Right atrium auricular region (tissue), 2 donors: ENCODE results near the gene PIGT. TPM values are rescaled to one million over a fixed set of nuclear protein-coding genes. Genes with fewer than 3 reads are reported as not detected.
"Not testable (repeated sequence)": the region's sequence is repeated elsewhere in the genome, so short reads cannot be mapped to it uniquely, and the experiment has no call there.

Experiments used
- DNase-seq: peaks from one replicate; pipeline ENCODE4 v3.0.0-alpha.2; 2019; ENCODE audit warnings: low spot score
- H3K27ac ChIP-seq, 2 donors: fragments of 200-600 bp; sonication (generic); 1 replicate in 1 of 2; 2 replicates in 1 of 2; pipeline ENCODE4 v1.5.1; 2016 to 2019
- H3K27me3 ChIP-seq, 2 donors: fragments of 200-600 bp; sonication (generic); one replicate each; pipeline versions ENCODE4 v1.5.1 to v1.6.0; 2017 to 2019
- H3K36me3 ChIP-seq: fragments of 200-600 bp; sonication (generic); one replicate; pipeline ENCODE4 v1.5.1; 2016
- H3K4me1 ChIP-seq, 2 donors: fragments of 200-600 bp; sonication (generic); one replicate each; pipeline versions ENCODE4 v1.5.1 to v1.6.0; 2017 to 2019
- H3K4me3 ChIP-seq, 2 donors: fragments of 200-600 bp; sonication (generic); 1 replicate in 1 of 2; 2 replicates in 1 of 2; pipeline ENCODE4 v1.5.1; 2017 to 2019; ENCODE audit warnings: mild to moderate bottlenecking in 1 of 2, moderate library complexity in 1 of 2
- H3K9me3 ChIP-seq, 2 donors: fragments of 200-600 bp; sonication (generic); one replicate each; pipeline ENCODE4 v1.5.1; 2019
- CTCF ChIP-seq, 2 donors: fragments of 200-600 bp; sonication (generic); IDR thresholded peaks; one replicate each; pipeline ENCODE4 v1.5.1; 2019; ENCODE audit warnings: antibody characterized with exemption in 2 of 2
- microRNA-seq, 2 donors: library from miRNA; unstranded; fragments of <30 nt; microRNA quantifications; one replicate each; pipeline ENCODE4, GENCODE V29; 2016 to 2017; ENCODE audit warnings: borderline number of aligned reads in 2 of 2, borderline replicate concordance in 1 of 2
- total RNA-seq, 2 donors: library from RNA; depleted of rRNA; stranded (reverse); fragments of >200 nt; gene quantifications; one replicate each; pipeline ENCODE4 v1.1.0, GENCODE V29; 2016

The PIGT gene
- total RNA-seq, 2 donors from 2014 or later, result 140 to 168 TPM

- Histone ChIP-seq H3K9me3 (no peaks in the 10 kb centered on the region), H3K36me3 (no peaks in the 10 kb centered on the region), H3K27me3 (no peaks in the 10 kb centered on the region), H3K4me3 (no peak overlapping the region), H3K27ac (no peak overlapping the region), H3K4me1 (peaks cover 0 to 20% of the 10 kb centered on the region in 2 donors)
- no peak for DNase-seq
- no peak for TF ChIP-seq CTCF (IDR thresholded peaks at IDR 0.05)
Observed at GRCh38 chr20:45467861-45468260, 51.9 kb downstream of the PIGT start.

GRCh38 chr20:45469336-45470261 is 53.7 kb downstream of the PIGT start, which contains the start of gene WFDC2:
WFDC2 (plus strand) TSS chr20:45469753; CDS start chr20:45469782, 29 bp downstream.
- no peaks in the 10 kb centered on the region for H3K27me3 ChIP-seq
- no peak for TF ChIP-seq CTCF (IDR thresholded peaks at IDR 0.05)
- DNase-seq, result no peak

GRCh38 chr20:45470262-45470931 is 54.5 kb downstream of the PIGT start:
- TF ChIP-seq CTCF (IDR thresholded peaks at IDR 0.05), result no peak
- Histone ChIP-seq H3K4me1 (peaks cover 0 to 20% of the 10 kb centered on the region in 2 donors), H3K9me3 (no peaks in the 10 kb centered on the region), H3K27ac (peak overlapping the region in 1 of 2 donors; percentile 3), H3K36me3 (no peaks in the 10 kb centered on the region), H3K27me3 (no peaks in the 10 kb centered on the region), H3K4me3 (peak overlapping the region; percentile 27 to 52)
- DNase-seq, result no peak

More at GRCh38 chr20:45469336-45470261, 53.7 kb downstream of the PIGT start, which contains the start of gene WFDC2:
- Histone ChIP-seq H3K36me3 (no peaks in the 10 kb centered on the region), H3K27ac (peak within 1 kb of the TSS in 1 of 2 donors; percentile 3), H3K9me3 (no peaks in the 10 kb centered on the region), H3K4me3 (peak within 1 kb of the TSS; percentile 27 to 52), H3K4me1 (peaks cover 0 to 20% of the 10 kb centered on the region in 2 donors)

GRCh38 chr20:45470937-45471336 is 55.0 kb downstream of the PIGT start:
- peak overlapping the region; percentile 27 to 52 for H3K4me3 ChIP-seq
- no peaks in the 10 kb centered on the region for H3K36me3 ChIP-seq
- peak overlapping the region in 1 of 2 donors; percentile 3 for H3K27ac ChIP-seq
- TF ChIP-seq CTCF (IDR thresholded peaks at IDR 0.05), result no peak
- H3K27me3 ChIP-seq, result no peaks in the 10 kb centered on the region
- no peak for DNase-seq
- peaks cover 0 to 20% of the 10 kb centered on the region in 2 donors for H3K4me1 ChIP-seq
- no peaks in the 10 kb centered on the region for H3K9me3 ChIP-seq

- H3K27me3 ChIP-seq, H3K4me3 ChIP-seq, H3K9me3 ChIP-seq, DNase-seq, H3K36me3 ChIP-seq, H3K27ac ChIP-seq: not testable (repeated sequence)
- H3K4me1 ChIP-seq, result peaks cover 0 to 20% of the 10 kb centered on the region in 2 donors
Observed at GRCh38 chr20:45472286-45472685, 56.3 kb downstream of the PIGT start.

Small RNAs within 50 kb of the gene (microRNA-seq; reads per million reads assigned to microRNA genes)
- 0 reads per million in 2 donors for gene MIR6812

Other genes starting within 250 kb of the PIGT start
- not detected for gene PI3, start 241.2 kb upstream of the PIGT start, total RNA-seq
- gene SEMG1, start 209.1 kb upstream of the PIGT start, total RNA-seq, result not detected
- not detected for gene SEMG2, start 194.8 kb upstream of the PIGT start, total RNA-seq
- 100 to 1,000 TPM in 1 of 2 donors, 10 to 100 TPM in 1; 57.3 to 306 TPM for gene SLPI, start 161.6 kb upstream of the PIGT start, total RNA-seq
- not detected for gene RBPJL, start 109.3 kb upstream of the PIGT start, total RNA-seq
- gene MATN4, start 107.8 kb upstream of the PIGT start, total RNA-seq, result not detected
- 10 to 100 TPM; 71.4 to 95.2 TPM for gene SDC4, start 67.7 kb upstream of the PIGT start, total RNA-seq
- gene SYS1, start 53.0 kb upstream of the PIGT start, total RNA-seq, result 10 to 100 TPM; 31.7 to 41.9 TPM
- not detected for gene TP53TG5, start 37.8 kb upstream of the PIGT start, total RNA-seq
- gene DBNDD2, start 7.9 kb upstream of the PIGT start, total RNA-seq, result 100 to 1,000 TPM; 139 to 159 TPM
- 10 to 100 TPM in 1 of 2 donors, not detected in 1; 12.4 TPM for gene WFDC2, start 53.6 kb downstream of the PIGT start, total RNA-seq
- not detected for gene SPINT3, start 99.5 kb downstream of the PIGT start, total RNA-seq
- gene WFDC6, start 123.3 kb downstream of the PIGT start, total RNA-seq, result not detected
- gene EPPIN, start 131.3 kb downstream of the PIGT start, total RNA-seq, result not detected
- not detected for gene WFDC8, start 163.1 kb downstream of the PIGT start, total RNA-seq
- gene WFDC10A, start 213.6 kb downstream of the PIGT start, total RNA-seq, result not detected
- not detected for gene WFDC9, start 215.1 kb downstream of the PIGT start, total RNA-seq